Measurements from ENCODE around the gene STK32B. TPM values are rescaled to one million over a fixed set of nuclear protein-coding genes. Genes with fewer than 3 reads are reported as not detected.

Gene STK32B
- total and polyA plus RNA-seq, 2 donors (not counting 3 experiments of a cell fraction or from before 2014, with no cell fraction given): 5.6 to 7.8 TPM

DNA sequence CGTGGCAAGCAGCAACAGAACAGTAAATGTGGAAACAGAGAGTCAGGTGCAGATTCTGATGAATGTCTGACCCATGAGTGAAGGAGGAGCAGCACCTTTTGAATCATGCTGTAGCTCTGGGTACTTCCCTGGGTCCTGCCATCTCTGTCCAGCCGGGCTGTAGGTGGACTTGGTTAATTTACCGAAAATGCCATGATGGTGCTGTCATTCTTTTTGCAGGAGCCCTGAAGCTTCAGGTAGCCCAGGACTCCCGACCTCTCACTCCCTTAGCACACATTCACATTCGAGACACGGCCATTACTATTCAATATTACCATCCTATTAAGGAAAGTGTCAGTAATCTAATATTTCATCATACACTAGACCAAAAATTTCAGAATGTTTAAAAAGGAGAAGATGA lies 320.9 kb downstream of the STK32B start:
- dilution Hi-C loops (cut with MboI; ENCODE audit: extremely low pct_ligation_motif_present, low sequenced_read_pairs) (no loop called here), intact Hi-C loops (cut with micrococcal nuclease) (no loop called here)
- no peak overlapping the region for H3K27ac ChIP-seq (ENCODE audit: insufficient read depth, low read depth, low read length)
- no peak overlapping the region for H3K4me2 ChIP-seq (ENCODE audit: insufficient read depth, low read length)
- H3K9me3 ChIP-seq (replicated peaks; ENCODE audit: control insufficient read depth, insufficient read depth, low read length): no peaks in the 10 kb centered on the region
- FAIRE-seq: no peak
- DNase-seq (ENCODE audit: low read depth, low spot score): no peak
- no peak overlapping the region for H3K9ac ChIP-seq (replicated peaks; ENCODE audit: extremely low read depth, insufficient read depth, low read length)
- no peak for TF ChIP-seq JUN (IDR thresholded peaks at IDR 0.05; ENCODE audit: borderline replicate concordance, insufficient read depth, insufficient read length, low read depth)
- H4K20me1 ChIP-seq (replicated peaks; ENCODE audit: control insufficient read depth, extremely low read depth, insufficient read depth, low read length): no peaks in the 10 kb centered on the region
- no TSS peak for BruUV-seq (replicated peaks)
- CTCF ChIA-PET: interaction anchor here (0.6 to 0.9 kb wide), 2 partner anchors 9 to 235 kb away, joined by 4 read pairs; no protein-coding TSS in a partner anchor
- no peaks in the 10 kb centered on the region for H3K79me2 ChIP-seq (ENCODE audit: control insufficient read depth, insufficient read depth, low read length)
- H3K36me3 ChIP-seq (ENCODE audit: control insufficient read depth in 2 of 2, extremely low read depth in 1 of 2, insufficient read depth in 2 of 2, low read length in 2 of 2): no peaks in the 10 kb centered on the region
- POLR2A ChIA-PET: no interaction called here
- H3K4me3 ChIP-seq (replicated peaks in 1 of 3; ENCODE audit: insufficient read depth in 1 of 3, low read depth in 1 of 3, low read length in 3 of 3): no peak overlapping the region
- H3K4me1 ChIP-seq (ENCODE audit: control insufficient read depth, extremely low read depth, insufficient read depth, low read length): no peaks in the 10 kb centered on the region
- no peak overlapping the region for H2AFZ ChIP-seq (ENCODE audit: low read depth, low read length)
- H3K27me3 ChIP-seq (ENCODE audit: control insufficient read depth in 2 of 2, insufficient read depth in 2 of 2, low read length in 2 of 2): no peaks in the 10 kb centered on the region
- no peaks in the 10 kb centered on the region for H3K9me1 ChIP-seq (replicated peaks; ENCODE audit: control insufficient read depth, extremely low read depth, insufficient read depth, low read length)

DNA sequence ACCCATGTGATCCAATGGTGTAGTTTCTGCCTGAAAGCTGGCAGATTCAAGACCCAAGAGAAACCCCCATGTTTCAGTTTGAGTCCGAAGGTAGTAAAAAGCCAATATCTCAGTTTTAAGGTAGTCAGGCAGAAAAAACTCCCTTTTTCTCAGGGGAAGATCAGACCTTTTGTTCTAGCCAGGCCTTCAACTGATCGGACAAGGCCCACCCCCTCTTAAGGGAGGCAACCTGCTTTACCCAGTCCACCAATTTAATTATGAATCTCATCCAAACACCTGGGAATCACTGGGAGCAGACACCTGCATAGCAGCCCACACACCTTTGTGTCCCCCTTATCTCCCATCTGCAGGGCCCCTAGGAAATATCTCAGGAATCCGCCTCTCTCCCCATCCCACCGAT lies 322.0 kb downstream of the STK32B start:
- Histone ChIP-seq H3K4me2 (ENCODE audit: insufficient read depth, low read length) (no peak overlapping the region), H3K4me1 (ENCODE audit: control insufficient read depth, extremely low read depth, insufficient read depth, low read length) (no peaks in the 10 kb centered on the region), H3K9ac (replicated peaks; ENCODE audit: extremely low read depth, insufficient read depth, low read length) (no peak overlapping the region), H4K20me1 (replicated peaks; ENCODE audit: control insufficient read depth, extremely low read depth, insufficient read depth, low read length) (no peaks in the 10 kb centered on the region), H3K9me3 (replicated peaks; ENCODE audit: control insufficient read depth, insufficient read depth, low read length) (no peaks in the 10 kb centered on the region), H3K27ac (ENCODE audit: insufficient read depth, low read depth, low read length) (no peak overlapping the region), H3K9me1 (replicated peaks; ENCODE audit: control insufficient read depth, extremely low read depth, insufficient read depth, low read length) (no peaks in the 10 kb centered on the region), H3K79me2 (ENCODE audit: control insufficient read depth, insufficient read depth, low read length) (no peaks in the 10 kb centered on the region), H3K27me3 (ENCODE audit: control insufficient read depth in 2 of 2, insufficient read depth in 2 of 2, low read length in 2 of 2) (no peaks in the 10 kb centered on the region), H3K4me3 (replicated peaks in 1 of 3; ENCODE audit: insufficient read depth in 1 of 3, low read depth in 1 of 3, low read length in 3 of 3) (no peak overlapping the region), H2AFZ (ENCODE audit: low read depth, low read length) (no peak overlapping the region), H3K36me3 (ENCODE audit: control insufficient read depth in 2 of 2, extremely low read depth in 1 of 2, insufficient read depth in 2 of 2, low read length in 2 of 2) (no peaks in the 10 kb centered on the region)
- dilution Hi-C loops (cut with MboI; ENCODE audit: extremely low pct_ligation_motif_present, low sequenced_read_pairs): no loop called here
- BruUV-seq (replicated peaks): no TSS peak
- no peak for TF ChIP-seq MYC (IDR thresholded peaks at IDR 0.05; ENCODE audit: low read depth, low read length)
- TF ChIP-seq, protein P1, sequence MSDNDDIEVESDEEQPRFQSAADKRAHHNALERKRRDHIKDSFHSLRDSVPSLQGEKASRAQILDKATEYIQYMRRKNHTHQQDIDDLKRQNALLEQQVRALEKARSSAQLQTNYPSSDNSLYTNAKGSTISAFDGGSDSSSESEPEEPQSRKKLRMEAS (IDR thresholded peaks at IDR 0.05; ENCODE audit: insufficient read depth, insufficient read length): no peak
- TF ChIP-seq, protein P2, sequence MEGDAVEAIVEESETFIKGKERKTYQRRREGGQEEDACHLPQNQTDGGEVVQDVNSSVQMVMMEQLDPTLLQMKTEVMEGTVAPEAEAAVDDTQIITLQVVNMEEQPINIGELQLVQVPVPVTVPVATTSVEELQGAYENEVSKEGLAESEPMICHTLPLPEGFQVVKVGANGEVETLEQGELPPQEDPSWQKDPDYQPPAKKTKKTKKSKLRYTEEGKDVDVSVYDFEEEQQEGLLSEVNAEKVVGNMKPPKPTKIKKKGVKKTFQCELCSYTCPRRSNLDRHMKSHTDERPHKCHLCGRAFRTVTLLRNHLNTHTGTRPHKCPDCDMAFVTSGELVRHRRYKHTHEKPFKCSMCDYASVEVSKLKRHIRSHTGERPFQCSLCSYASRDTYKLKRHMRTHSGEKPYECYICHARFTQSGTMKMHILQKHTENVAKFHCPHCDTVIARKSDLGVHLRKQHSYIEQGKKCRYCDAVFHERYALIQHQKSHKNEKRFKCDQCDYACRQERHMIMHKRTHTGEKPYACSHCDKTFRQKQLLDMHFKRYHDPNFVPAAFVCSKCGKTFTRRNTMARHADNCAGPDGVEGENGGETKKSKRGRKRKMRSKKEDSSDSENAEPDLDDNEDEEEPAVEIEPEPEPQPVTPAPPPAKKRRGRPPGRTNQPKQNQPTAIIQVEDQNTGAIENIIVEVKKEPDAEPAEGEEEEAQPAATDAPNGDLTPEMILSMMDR (IDR thresholded peaks at IDR 0.05; ENCODE audit: extremely low read depth in 1 of 2, insufficient read depth in 1 of 2, low read depth in 1 of 2, low read length in 2 of 2): no peak
- TF ChIP-seq POLR2A (IDR thresholded peaks at IDR 0.05; ENCODE audit: low read depth, low read length): no peak
- TF ChIP-seq FOS (IDR thresholded peaks at IDR 0.05; ENCODE audit: borderline replicate concordance, insufficient read depth, low read length): no peak
- TF ChIP-seq POLR2AphosphoS5 (IDR thresholded peaks at IDR 0.05; ENCODE audit: insufficient read depth, low read depth, low read length): no peak
- DNase-seq (ENCODE audit: low read depth, low spot score): no peak
- FAIRE-seq: no peak
- ChIA-PET CTCF (interaction anchor here (0.7 kb wide), 1 partner anchor 27 kb away, joined by 3 read pairs; no protein-coding TSS in a partner anchor), POLR2A (no interaction called here)
- intact Hi-C loops (cut with micrococcal nuclease): no loop called here

Data from endothelial cell of umbilical vein (primary cell).